IPS DF 6.9 (cell line): ENCODE data around the gene TPK1.

Experiments used
- DNase-seq: peaks from one replicate; pipeline ENCODE4 v3.0.0-alpha.2; 2013; ENCODE audit warnings: low read depth, low spot score
- H3K27ac ChIP-seq: one replicate; pipeline ENCODE4 v1.5.1; 2013; ENCODE audit warnings: low read length, control low read depth
- H3K27me3 ChIP-seq: 2 replicates; pipeline ENCODE4 v1.6.1; 2013; ENCODE audit warnings: mild to moderate bottlenecking, low read length; ENCODE audit not compliant: control insufficient read depth, insufficient read depth
- H3K36me3 ChIP-seq: 2 replicates; pipeline ENCODE4 v1.6.1; 2013; ENCODE audit warnings: low read length; ENCODE audit not compliant: control insufficient read depth, insufficient read depth
- H3K4me1 ChIP-seq: 2 replicates; pipeline ENCODE4 v1.6.1; 2013; ENCODE audit warnings: low read length; ENCODE audit not compliant: control insufficient read depth, insufficient read depth
- H3K4me3 ChIP-seq: 2 replicates; pipeline ENCODE4 v1.5.1; 2013; ENCODE audit warnings: mild to moderate bottlenecking, low read length
- H3K9me3 ChIP-seq: 2 replicates; pipeline ENCODE4 v1.6.1; 2013; ENCODE audit warnings: low read length, inconsistent platforms; ENCODE audit not compliant: control insufficient read depth, insufficient read depth
- WGBS: extraction: QIAGEN DNeasy Blood & Tissue Kit; methylation state at CpG from one replicate; pipeline ENCODE4 v1.1.7; 2013; ENCODE audit warnings: mixed read lengths, missing lambda C conversion rate; ENCODE audit not compliant: insufficient read length, insufficient coverage; 5-methylcytosine and 5-hydroxymethylcytosine counted together

Gene TPK1

GRCh38 chr7:144854839-144855424, 19.1 kb upstream of the TPK1 start:
- Histone ChIP-seq H3K9me3 (no peaks in the 10 kb centered on the region), H3K27ac (no peak overlapping the region), H3K4me3 (no peak overlapping the region), H3K27me3 (no peaks in the 10 kb centered on the region), H3K4me1 (peaks cover 2% of the 10 kb centered on the region; the same call in 1 of the 2 replicates), H3K36me3 (no peaks in the 10 kb centered on the region)
- DNase-seq: no peak
- no CpG with 5 or more reads among the region's 3 CpGs for WGBS

- DNase-seq: no peak
- Histone ChIP-seq H3K4me3 (no peak overlapping the region), H3K9me3 (no peaks in the 10 kb centered on the region), H3K27ac (no peak overlapping the region), H3K4me1 (peaks cover 2% of the 10 kb centered on the region; the same call in 1 of the 2 replicates), H3K36me3 (no peaks in the 10 kb centered on the region), H3K27me3 (no peaks in the 10 kb centered on the region)
- no CpG with 5 or more reads among the region's 8 CpGs for WGBS
These were observed 17.7 kb upstream of the TPK1 start for GRCh38 chr7:144853542-144853941.

- DNase-seq: no peak
- no peaks in the 10 kb centered on the region for H3K27me3 ChIP-seq
- WGBS: no CpG with 5 or more reads among the region's 1 CpG
These were observed 12.2 kb upstream of the TPK1 start for GRCh38 chr7:144848078-144848477.

GRCh38 chr7:144842377-144842851, 6.6 kb upstream of the TPK1 start:
- H3K9me3 ChIP-seq: no peaks in the 10 kb centered on the region
- H3K36me3 ChIP-seq: no peaks in the 10 kb centered on the region
- H3K4me3 ChIP-seq: no peak overlapping the region
- no peaks in the 10 kb centered on the region for H3K4me1 ChIP-seq
- H3K27ac ChIP-seq: no peak overlapping the region
- no peaks in the 10 kb centered on the region for H3K27me3 ChIP-seq
- WGBS: no CpG with 5 or more reads among the region's 6 CpGs
- DNase-seq: no peak

More at GRCh38 chr7:144848078-144848477, 12.2 kb upstream of the TPK1 start:
- no peak overlapping the region for H3K27ac ChIP-seq
- no peak overlapping the region for H3K4me3 ChIP-seq
- H3K36me3 ChIP-seq: no peaks in the 10 kb centered on the region
- no peaks in the 10 kb centered on the region for H3K4me1 ChIP-seq
- H3K9me3 ChIP-seq: no peaks in the 10 kb centered on the region

- no peak for DNase-seq
- no peaks in the 10 kb centered on the region for H3K9me3 ChIP-seq
- H3K4me1 ChIP-seq: no peaks in the 10 kb centered on the region
- WGBS: no CpG with 5 or more reads among the region's 12 CpGs
- H3K27ac ChIP-seq: no peak overlapping the region
- no peaks in the 10 kb centered on the region for H3K36me3 ChIP-seq
- no peak overlapping the region for H3K4me3 ChIP-seq
- no peaks in the 10 kb centered on the region for H3K27me3 ChIP-seq
These were observed 641 bp upstream of the TPK1 start for GRCh38 chr7:144836545-144836842.

- no peaks in the 10 kb centered on the region for H3K4me1 ChIP-seq
- WGBS: no CpG with 5 or more reads among the region's 25 CpGs
- peak overlapping the region; percentile 61; the same call in 1 of the 2 replicates for H3K4me3 ChIP-seq
- no peaks in the 10 kb centered on the region for H3K36me3 ChIP-seq
- no peaks in the 10 kb centered on the region for H3K9me3 ChIP-seq
- H3K27ac ChIP-seq: no peak overlapping the region
- no peaks in the 10 kb centered on the region for H3K27me3 ChIP-seq
- no peak for DNase-seq
These were observed 670 bp downstream of the TPK1 start for GRCh38 chr7:144835155-144835611.

- no CpG with 5 or more reads among the region's 13 CpGs for WGBS
- H3K27ac ChIP-seq: no peak overlapping the region
These were observed 1.2 kb downstream of the TPK1 start for GRCh38 chr7:144834641-144835144.

GRCh38 chr7:144830811-144831210, 5.0 kb downstream of the TPK1 start:
- Histone ChIP-seq H3K36me3 (no peaks in the 10 kb centered on the region), H3K27me3 (no peaks in the 10 kb centered on the region), H3K9me3 (no peaks in the 10 kb centered on the region), H3K4me3 (no peak overlapping the region), H3K27ac (no peak overlapping the region), H3K4me1 (no peaks in the 10 kb centered on the region)
- no peak for DNase-seq
- no CpG with 5 or more reads among the region's 5 CpGs for WGBS

More at GRCh38 chr7:144834641-144835144, 1.2 kb downstream of the TPK1 start:
- DNase-seq: no peak
- Histone ChIP-seq H3K27me3 (no peaks in the 10 kb centered on the region), H3K4me1 (no peaks in the 10 kb centered on the region), H3K9me3 (no peaks in the 10 kb centered on the region), H3K36me3 (no peaks in the 10 kb centered on the region), H3K4me3 (no peak overlapping the region; the same call in 1 of the 2 replicates)

GRCh38 chr7:144830024-144830785, 5.6 kb downstream of the TPK1 start:
- WGBS: no CpG with 5 or more reads among the region's 2 CpGs

GRCh38 chr7:144827621-144828020, 8.2 kb downstream of the TPK1 start:
- WGBS: no CpG with 5 or more reads among the region's 4 CpGs
- Histone ChIP-seq H3K4me1 (no peaks in the 10 kb centered on the region), H3K27me3 (no peaks in the 10 kb centered on the region), H3K36me3 (no peaks in the 10 kb centered on the region), H3K9me3 (no peaks in the 10 kb centered on the region), H3K27ac (no peak overlapping the region), H3K4me3 (no peak overlapping the region)
- DNase-seq: no peak

More at GRCh38 chr7:144830024-144830785, 5.6 kb downstream of the TPK1 start:
- Histone ChIP-seq H3K27ac (no peak overlapping the region), H3K4me3 (no peak overlapping the region), H3K9me3 (no peaks in the 10 kb centered on the region), H3K27me3 (no peaks in the 10 kb centered on the region), H3K36me3 (no peaks in the 10 kb centered on the region), H3K4me1 (no peaks in the 10 kb centered on the region)
- DNase-seq: no peak
